SK-N-SH treated with all-trans-retinoic acid at 6 μM for 48 hours (cell line): Measurements from ENCODE around the gene DCAF7.

Source experiments
- ARNTL ChIP-seq: fragments of 450-650 bp; formaldehyde crosslinking; IDR thresholded peaks from 2 replicates; pipeline ENCODE4 v1.5.0; 2020; ENCODE audit warnings: low read depth, mild to moderate bottlenecking, moderate library complexity, borderline replicate concordance
- PATZ1 ChIP-seq: fragments of 250-450 bp; sonication (Bioruptor Pico); IDR thresholded peaks from 2 replicates; pipeline ENCODE4 v1.8.0; 2020; ENCODE audit warnings: mild to moderate bottlenecking, moderate library complexity, borderline replicate concordance
- ZFP3 ChIP-seq: fragments of 250-450 bp; sonication (Bioruptor Pico); IDR thresholded peaks from 2 replicates; pipeline ENCODE4 v1.5.0; 2020; ENCODE audit warnings: mild to moderate bottlenecking, moderate library complexity
- ZFP30 ChIP-seq: fragments of 450-650 bp; formaldehyde crosslinking; IDR thresholded peaks from 2 replicates; pipeline ENCODE4 v1.5.0; 2022; ENCODE audit warnings: mild to moderate bottlenecking, moderate library complexity
- ZNF8 ChIP-seq: fragments of 450-650 bp; formaldehyde crosslinking; IDR thresholded peaks from 2 replicates; pipeline ENCODE4 v1.5.0; 2020; ENCODE audit warnings: mild to moderate bottlenecking, moderate library complexity

- no peak for TF ChIP-seq ZNF8 (CRISPR knock-in tag)
- no peak for TF ChIP-seq PATZ1
- TF ChIP-seq ZFP30 (CRISPR knock-in tag): no peak
- TF ChIP-seq ZFP3 (CRISPR knock-in tag): no peak
- no peak for TF ChIP-seq ARNTL (CRISPR knock-in tag)
Measured at GRCh38 chr17:63629627-63630026, 79.3 kb downstream of the DCAF7 start.
